Measurements from ENCODE around the gene SORCS2.

The SORCS2 gene

GRCh38 chr4:7151668-7152227 lies 40.6 kb upstream of the SORCS2 start:
- no peaks in the 10 kb centered on the region for H3K9me3 ChIP-seq (ENCODE audit: control insufficient read depth in 2 of 2, low read length in 2 of 2)
- H3K4me1 ChIP-seq (ENCODE audit: control insufficient read depth, insufficient read depth, low read length): peaks cover 13% of the 10 kb centered on the region
- H3K27ac ChIP-seq (ENCODE audit: low read length): no peak overlapping the region
- no peak overlapping the region for H3K4me3 ChIP-seq (ENCODE audit: low read length in 2 of 2)
- H3K27me3 ChIP-seq (ENCODE audit: control insufficient read depth in 1 of 2, insufficient read depth in 2 of 2, low read length in 2 of 2): no peaks in the 10 kb centered on the region
- H3K36me3 ChIP-seq (ENCODE audit: control insufficient read depth in 2 of 2, insufficient read depth in 2 of 2, low read length in 2 of 2): no peaks in the 10 kb centered on the region
- H3K9ac ChIP-seq (ENCODE audit: low read length in 2 of 2): no peak overlapping the region

DNA sequence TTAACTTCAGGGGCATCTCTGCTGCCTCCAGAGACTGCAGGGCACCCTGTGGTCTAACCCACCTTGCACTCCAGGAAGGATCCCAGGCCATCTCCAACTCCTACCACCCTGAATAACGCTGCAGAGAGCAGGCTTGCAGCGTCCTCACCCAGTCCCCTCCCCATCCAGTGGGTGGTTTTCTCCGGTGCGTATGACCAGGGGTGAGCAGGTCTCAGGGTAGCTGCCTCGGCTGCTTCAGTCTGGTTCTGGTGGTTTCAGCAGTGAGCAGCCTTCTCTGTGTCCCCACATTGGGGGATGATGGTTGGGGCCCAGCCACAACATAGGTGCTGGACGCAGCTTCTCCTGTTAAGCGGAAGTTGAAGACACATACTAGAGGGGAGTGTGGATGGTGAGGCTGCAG lies 38.6 kb upstream of the SORCS2 start:
- H3K27me3 ChIP-seq (ENCODE audit: control insufficient read depth in 1 of 2, insufficient read depth in 2 of 2, low read length in 2 of 2): no peaks in the 10 kb centered on the region
- H3K9me3 ChIP-seq (ENCODE audit: control insufficient read depth in 2 of 2, low read length in 2 of 2): no peaks in the 10 kb centered on the region
- no peaks in the 10 kb centered on the region for H3K36me3 ChIP-seq (ENCODE audit: control insufficient read depth in 2 of 2, insufficient read depth in 2 of 2, low read length in 2 of 2)
- no peak overlapping the region for H3K4me3 ChIP-seq (ENCODE audit: low read length in 2 of 2)
- peaks cover 14% of the 10 kb centered on the region for H3K4me1 ChIP-seq (ENCODE audit: control insufficient read depth, insufficient read depth, low read length)
- H3K27ac ChIP-seq (ENCODE audit: low read length): no peak overlapping the region
- no peak overlapping the region for H3K9ac ChIP-seq (ENCODE audit: low read length in 2 of 2)

GRCh38 chr4:7154351-7154981 lies 37.9 kb upstream of the SORCS2 start:
- Histone ChIP-seq H3K9ac (ENCODE audit: low read length in 2 of 2) (no peak overlapping the region), H3K27ac (ENCODE audit: low read length) (no peak overlapping the region), H3K4me3 (ENCODE audit: low read length in 2 of 2) (no peak overlapping the region), H3K27me3 (ENCODE audit: control insufficient read depth in 1 of 2, insufficient read depth in 2 of 2, low read length in 2 of 2) (no peaks in the 10 kb centered on the region), H3K9me3 (ENCODE audit: control insufficient read depth in 2 of 2, low read length in 2 of 2) (no peaks in the 10 kb centered on the region), H3K36me3 (ENCODE audit: control insufficient read depth in 2 of 2, insufficient read depth in 2 of 2, low read length in 2 of 2) (no peaks in the 10 kb centered on the region), H3K4me1 (ENCODE audit: control insufficient read depth, insufficient read depth, low read length) (peaks cover 14% of the 10 kb centered on the region)

- no peak overlapping the region for H3K4me3 ChIP-seq (ENCODE audit: low read length in 2 of 2)
- H3K27me3 ChIP-seq (ENCODE audit: control insufficient read depth in 1 of 2, insufficient read depth in 2 of 2, low read length in 2 of 2): no peaks in the 10 kb centered on the region
- no peaks in the 10 kb centered on the region for H3K36me3 ChIP-seq (ENCODE audit: control insufficient read depth in 2 of 2, insufficient read depth in 2 of 2, low read length in 2 of 2)
- H3K9me3 ChIP-seq (ENCODE audit: control insufficient read depth in 2 of 2, low read length in 2 of 2): no peaks in the 10 kb centered on the region
- no peak overlapping the region for H3K9ac ChIP-seq (ENCODE audit: low read length in 2 of 2)
- no peak overlapping the region for H3K27ac ChIP-seq (ENCODE audit: low read length)
- H3K4me1 ChIP-seq (ENCODE audit: control insufficient read depth, insufficient read depth, low read length): peaks cover 14% of the 10 kb centered on the region
Observed at GRCh38 chr4:7155590-7156071, 36.7 kb upstream of the SORCS2 start.

DNA sequence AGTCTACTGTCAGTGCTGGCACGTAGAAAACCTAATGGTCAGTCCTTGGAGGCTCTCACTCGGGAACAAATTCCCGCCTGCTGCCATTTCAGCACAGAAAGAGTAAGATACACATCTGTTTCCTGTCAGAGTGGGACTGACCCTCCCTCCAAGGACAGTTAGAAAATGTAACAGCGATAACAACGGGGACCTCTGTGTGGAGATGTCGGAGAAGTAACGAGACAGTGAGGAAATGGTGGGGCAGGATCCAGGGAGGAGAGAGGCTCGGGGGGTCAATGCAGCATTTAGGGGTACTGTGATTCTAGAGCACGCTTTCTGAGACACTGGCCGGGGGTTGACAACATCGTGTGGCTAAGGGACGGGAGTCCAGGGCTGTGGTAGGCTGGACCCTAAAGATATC lies 36.0 kb upstream of the SORCS2 start:
- Histone ChIP-seq H3K4me1 (ENCODE audit: control insufficient read depth, insufficient read depth, low read length) (peaks cover 14% of the 10 kb centered on the region), H3K27me3 (ENCODE audit: control insufficient read depth in 1 of 2, insufficient read depth in 2 of 2, low read length in 2 of 2) (no peaks in the 10 kb centered on the region), H3K9ac (ENCODE audit: low read length in 2 of 2) (no peak overlapping the region), H3K27ac (ENCODE audit: low read length) (no peak overlapping the region), H3K9me3 (ENCODE audit: control insufficient read depth in 2 of 2, low read length in 2 of 2) (no peaks in the 10 kb centered on the region), H3K36me3 (ENCODE audit: control insufficient read depth in 2 of 2, insufficient read depth in 2 of 2, low read length in 2 of 2) (no peaks in the 10 kb centered on the region), H3K4me3 (ENCODE audit: low read length in 2 of 2) (no peak overlapping the region)

- Histone ChIP-seq H3K9ac (ENCODE audit: low read length in 2 of 2) (no peak overlapping the region), H3K4me3 (ENCODE audit: low read length in 2 of 2) (no peak overlapping the region), H3K27me3 (ENCODE audit: control insufficient read depth in 1 of 2, insufficient read depth in 2 of 2, low read length in 2 of 2) (no peaks in the 10 kb centered on the region), H3K9me3 (ENCODE audit: control insufficient read depth in 2 of 2, low read length in 2 of 2) (no peaks in the 10 kb centered on the region), H3K27ac (ENCODE audit: low read length) (no peak overlapping the region), H3K36me3 (ENCODE audit: control insufficient read depth in 2 of 2, insufficient read depth in 2 of 2, low read length in 2 of 2) (no peaks in the 10 kb centered on the region), H3K4me1 (ENCODE audit: control insufficient read depth, insufficient read depth, low read length) (peaks cover 14% of the 10 kb centered on the region)
Observed at GRCh38 chr4:7156761-7157488, 35.4 kb upstream of the SORCS2 start.

DNA sequence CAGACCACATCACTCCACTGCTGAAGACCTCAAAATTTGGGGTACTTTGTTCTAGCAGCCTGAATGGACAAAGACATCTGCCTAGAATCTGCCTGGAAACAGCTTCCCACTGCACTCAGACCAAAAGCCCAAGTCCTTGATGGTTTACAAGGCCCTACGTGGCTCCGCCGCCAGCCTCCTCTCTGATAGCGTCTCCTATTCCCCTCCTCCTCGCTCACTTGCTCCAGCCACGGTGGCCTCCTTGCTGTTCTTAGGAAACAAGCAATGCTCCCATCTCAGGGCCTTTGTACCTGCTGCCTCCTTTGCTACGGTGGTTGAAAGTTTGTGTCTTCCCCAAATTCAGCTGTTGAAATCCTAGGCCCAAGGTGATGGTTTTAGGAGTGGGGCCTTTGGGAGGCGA lies 34.7 kb upstream of the SORCS2 start:
- no peaks in the 10 kb centered on the region for H3K9me3 ChIP-seq (ENCODE audit: control insufficient read depth in 2 of 2, low read length in 2 of 2)
- no peak overlapping the region for H3K9ac ChIP-seq (ENCODE audit: low read length in 2 of 2)
- H3K27ac ChIP-seq (ENCODE audit: low read length): no peak overlapping the region
- no peak overlapping the region for H3K4me3 ChIP-seq (ENCODE audit: low read length in 2 of 2)
- H3K27me3 ChIP-seq (ENCODE audit: control insufficient read depth in 1 of 2, insufficient read depth in 2 of 2, low read length in 2 of 2): no peaks in the 10 kb centered on the region
- H3K36me3 ChIP-seq (ENCODE audit: control insufficient read depth in 2 of 2, insufficient read depth in 2 of 2, low read length in 2 of 2): no peaks in the 10 kb centered on the region
- H3K4me1 ChIP-seq (ENCODE audit: control insufficient read depth, insufficient read depth, low read length): peaks cover 14% of the 10 kb centered on the region

GRCh38 chr4:7158081-7158750 lies 34.1 kb upstream of the SORCS2 start:
- H3K4me1 ChIP-seq (ENCODE audit: control insufficient read depth, insufficient read depth, low read length): peaks cover 14% of the 10 kb centered on the region
- no peaks in the 10 kb centered on the region for H3K27me3 ChIP-seq (ENCODE audit: control insufficient read depth in 1 of 2, insufficient read depth in 2 of 2, low read length in 2 of 2)
- H3K9ac ChIP-seq (ENCODE audit: low read length in 2 of 2): no peak overlapping the region
- H3K4me3 ChIP-seq (ENCODE audit: low read length in 2 of 2): no peak overlapping the region
- H3K27ac ChIP-seq (ENCODE audit: low read length): no peak overlapping the region
- no peaks in the 10 kb centered on the region for H3K9me3 ChIP-seq (ENCODE audit: control insufficient read depth in 2 of 2, low read length in 2 of 2)
- no peaks in the 10 kb centered on the region for H3K36me3 ChIP-seq (ENCODE audit: control insufficient read depth in 2 of 2, insufficient read depth in 2 of 2, low read length in 2 of 2)

GRCh38 chr4:7158991-7159390 lies 33.3 kb upstream of the SORCS2 start:
- no peaks in the 10 kb centered on the region for H3K27me3 ChIP-seq (ENCODE audit: control insufficient read depth in 1 of 2, insufficient read depth in 2 of 2, low read length in 2 of 2)
- H3K27ac ChIP-seq (ENCODE audit: low read length): no peak overlapping the region
- no peak overlapping the region for H3K4me3 ChIP-seq (ENCODE audit: low read length in 2 of 2)
- H3K9me3 ChIP-seq (ENCODE audit: control insufficient read depth in 2 of 2, low read length in 2 of 2): no peaks in the 10 kb centered on the region
- H3K9ac ChIP-seq (ENCODE audit: low read length in 2 of 2): no peak overlapping the region
- no peaks in the 10 kb centered on the region for H3K36me3 ChIP-seq (ENCODE audit: control insufficient read depth in 2 of 2, insufficient read depth in 2 of 2, low read length in 2 of 2)
- peaks cover 14% of the 10 kb centered on the region for H3K4me1 ChIP-seq (ENCODE audit: control insufficient read depth, insufficient read depth, low read length)

DNA sequence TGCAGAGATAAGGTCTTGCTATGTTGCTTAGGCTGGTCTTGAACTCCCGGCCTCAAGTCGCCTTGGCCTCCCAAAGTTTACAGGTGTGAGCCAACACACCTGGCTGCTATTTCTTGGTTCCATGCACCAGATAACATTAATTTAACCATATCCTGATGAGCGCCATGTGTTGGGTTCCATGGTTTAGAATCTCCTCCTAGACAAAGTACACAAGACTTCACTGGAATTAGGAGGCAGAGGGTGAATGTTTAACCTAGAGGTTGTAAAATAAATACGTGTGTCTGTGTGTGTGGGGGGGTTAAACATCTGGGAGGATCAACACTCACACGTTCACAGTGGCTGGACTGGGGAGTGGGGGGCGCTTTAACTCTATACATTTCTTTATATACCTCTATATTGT lies 32.4 kb upstream of the SORCS2 start:
- no peaks in the 10 kb centered on the region for H3K9me3 ChIP-seq (ENCODE audit: control insufficient read depth in 2 of 2, low read length in 2 of 2)
- H3K9ac ChIP-seq (ENCODE audit: low read length in 2 of 2): no peak overlapping the region
- no peaks in the 10 kb centered on the region for H3K27me3 ChIP-seq (ENCODE audit: control insufficient read depth in 1 of 2, insufficient read depth in 2 of 2, low read length in 2 of 2)
- H3K4me1 ChIP-seq (ENCODE audit: control insufficient read depth, insufficient read depth, low read length): peaks cover 14% of the 10 kb centered on the region
- H3K36me3 ChIP-seq (ENCODE audit: control insufficient read depth in 2 of 2, insufficient read depth in 2 of 2, low read length in 2 of 2): no peaks in the 10 kb centered on the region
- H3K4me3 ChIP-seq (ENCODE audit: low read length in 2 of 2): no peak overlapping the region
- H3K27ac ChIP-seq (ENCODE audit: low read length): no peak overlapping the region

Measured in stomach smooth muscle (tissue), 2 donors.